GM23248 (cell line): ENCODE results near the gene TPO. TPM values are rescaled to one million over a fixed set of nuclear protein-coding genes. Genes with fewer than 3 reads are reported as not detected.

ENCODE experiments used
- DNase-seq: peaks from one replicate; pipeline ENCODE4 v3.0.0-alpha.2; 2015
- H2AFZ ChIP-seq: fragments of 200-600 bp; sonication (generic); 2 replicates; pipeline ENCODE4 v1.6.1; 2016; ENCODE audit warnings: antibody characterized with exemption
- H3F3A ChIP-seq: fragments of 200-600 bp; sonication (generic); 2 replicates; pipeline ENCODE4 v1.6.1; 2016; ENCODE audit warnings: mild to moderate bottlenecking, antibody characterized with exemption, mixed run types; ENCODE audit not compliant: insufficient read depth
- H3K27ac ChIP-seq: fragments of 200-600 bp; sonication (generic); 2 replicates; pipeline ENCODE4 v1.5.1; 2016; ENCODE audit warnings: mild to moderate bottlenecking
- H3K27me3 ChIP-seq: fragments of 200-600 bp; sonication (generic); replicated peaks from 2 replicates; pipeline ENCODE4 v1.6.1; 2016; ENCODE audit warnings: mild to moderate bottlenecking; ENCODE audit not compliant: insufficient read depth
- H3K36me3 ChIP-seq: fragments of 200-600 bp; sonication (generic); 2 replicates; pipeline ENCODE4 v1.6.1; 2016; ENCODE audit warnings: low read depth, mild to moderate bottlenecking
- H3K4me1 ChIP-seq: fragments of 200-600 bp; sonication (generic); 2 replicates; pipeline ENCODE4 v1.6.1; 2016; ENCODE audit warnings: mild to moderate bottlenecking; ENCODE audit not compliant: insufficient read depth
- H3K4me2 ChIP-seq: fragments of 200-600 bp; sonication (generic); one replicate; pipeline ENCODE4 v1.6.1; 2016; ENCODE audit warnings: mild to moderate bottlenecking; ENCODE audit not compliant: unreplicated experiment
- H3K4me3 ChIP-seq: fragments of 200-600 bp; sonication (generic); 2 replicates; pipeline ENCODE4 v1.5.1; 2016; ENCODE audit warnings: mild to moderate bottlenecking
- H3K79me2 ChIP-seq: fragments of 200-600 bp; sonication (generic); 2 replicates; pipeline ENCODE4 v1.6.1; 2016; ENCODE audit warnings: mild to moderate bottlenecking; ENCODE audit not compliant: insufficient read depth
- H3K9ac ChIP-seq: fragments of 200-600 bp; sonication (generic); 2 replicates; pipeline ENCODE4 v1.6.1; 2016; ENCODE audit warnings: mild to moderate bottlenecking
- H3K9me2 ChIP-seq: fragments of 200-600 bp; sonication (generic); 2 replicates; pipeline ENCODE4 v1.6.1; 2016; ENCODE audit warnings: mixed run types, mild to moderate bottlenecking, moderate library complexity; ENCODE audit not compliant: insufficient read depth
- H3K9me3 ChIP-seq: fragments of 200-600 bp; sonication (generic); one replicate; pipeline ENCODE4 v1.6.1; 2017; ENCODE audit warnings: low read depth
- H4K20me1 ChIP-seq: fragments of 200-600 bp; sonication (generic); 2 replicates; pipeline ENCODE4 v1.6.0; 2016; ENCODE audit not compliant: insufficient read depth
- EZH2 ChIP-seq: fragments of 200-600 bp; sonication (generic); IDR thresholded peaks from 2 replicates; pipeline ENCODE4 v1.6.1; 2018; ENCODE audit warnings: antibody characterized with exemption, mild to moderate bottlenecking; ENCODE audit not compliant: insufficient read depth, poor library complexity, severe bottlenecking
- EZH2phosphoT487 ChIP-seq: fragments of 200-600 bp; sonication (generic); IDR thresholded peaks from 2 replicates; pipeline ENCODE4 v1.6.1; 2018; ENCODE audit warnings: antibody characterized with exemption, moderate library complexity, mild to moderate bottlenecking, low read depth; ENCODE audit not compliant: insufficient read depth
- WGBS, 2 experiments: methylation state at CpG; one replicate each; pipeline ENCODE4 v1.1.6; 2015 to 2017; ENCODE audit warnings: low lambda C conversion rate in 2 of 2, low coverage in 1 of 2; ENCODE audit errors: missing lambda C conversion rate in 2 of 2; 5-methylcytosine and 5-hydroxymethylcytosine counted together
- in situ Hi-C: fragments of 300-500 bp; cut with MboI; formaldehyde crosslinking; loops from 2 replicates; pipeline ENCODE4 v1.15.0; 2020
- polyA plus RNA-seq: library from polyadenylated mRNA; unstranded; fragments of >200 nt; fragmentation: Nextera tagmentation; extraction: Ambion mirVana; gene quantifications from 2 replicates; pipeline ENCODE4 v1.2.1, GENCODE V29; 2016
- total RNA-seq: library from RNA; depleted of rRNA; stranded (reverse); fragments of >200 nt; shearing (Covaris generic); gene quantifications from 2 replicates; pipeline ENCODE4 v1.2.3, GENCODE V29; 2014

Gene TPO
- total and polyA plus RNA-seq, 2 experiments from 2014 or later: not detected

- H3K9ac ChIP-seq: no peak overlapping the region
- H3K4me3 ChIP-seq: no peak overlapping the region
- TF ChIP-seq EZH2phosphoT487 (no peak), EZH2 (no peak)
- no peak overlapping the region for H3K4me2 ChIP-seq
- H3K4me1 ChIP-seq: peaks cover 10% of the 10 kb centered on the region
- 91 to 94% methylated on average over 14 of the region's 15 CpGs for WGBS, 2 experiments
- no peak overlapping the region for H3K27ac ChIP-seq
- in situ Hi-C loops: no loop called here
- no peaks in the 10 kb centered on the region for H3K9me2 ChIP-seq
- no peak for DNase-seq
- H2AFZ ChIP-seq: no peak overlapping the region
- no peaks in the 10 kb centered on the region for H3K36me3 ChIP-seq
- H3K27me3 ChIP-seq: no peaks in the 10 kb centered on the region; the same call in 1 of the 2 replicates
- peaks cover 11% of the 10 kb centered on the region for H3F3A ChIP-seq
- no peaks in the 10 kb centered on the region for H3K79me2 ChIP-seq
- H3K9me3 ChIP-seq: no peaks in the 10 kb centered on the region
- no peaks in the 10 kb centered on the region for H4K20me1 ChIP-seq
These were observed 175.8 kb downstream of the TPO start for GRCh38 chr2:1588978-1589621.

DNA sequence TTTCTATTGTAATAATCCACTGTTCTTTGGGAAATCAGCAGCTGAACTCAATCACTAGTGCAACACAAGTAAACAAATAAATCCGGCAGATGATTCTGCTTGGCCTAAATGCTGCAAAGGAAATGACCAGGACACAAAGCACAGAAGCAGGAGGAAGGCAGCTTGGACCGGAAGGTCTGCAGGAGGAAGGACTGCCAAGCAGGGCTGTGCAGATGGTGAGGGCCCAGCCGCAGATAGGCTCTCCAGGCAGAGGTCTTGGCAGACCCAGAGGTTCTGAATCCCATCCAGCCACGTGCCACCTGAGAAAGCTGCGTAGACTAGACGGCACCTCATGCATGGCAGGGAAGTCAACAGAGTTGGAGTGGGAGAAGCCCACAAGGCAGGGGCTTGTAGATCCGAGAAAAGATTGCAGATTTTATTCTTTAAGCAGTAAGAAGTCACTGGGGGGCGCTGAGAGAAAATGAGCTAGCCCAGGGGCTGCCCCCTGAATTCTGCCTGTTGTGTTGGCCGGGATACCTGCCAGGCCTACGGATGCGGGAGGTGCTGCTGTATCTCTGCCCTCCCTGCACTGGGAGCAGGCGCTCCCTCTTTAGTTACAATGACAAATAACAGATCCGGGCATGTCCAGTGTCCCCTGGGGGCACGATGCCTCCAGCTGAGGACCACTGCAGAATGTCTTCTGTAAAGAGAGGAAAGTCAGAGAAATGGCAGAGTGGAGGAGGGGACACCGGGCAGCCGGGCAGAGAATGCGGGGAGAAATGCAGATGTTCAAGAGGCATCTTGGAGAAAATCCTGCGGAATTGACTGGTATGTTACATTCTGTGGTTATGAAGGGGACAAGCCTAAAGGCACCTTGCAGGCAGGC is 177.6 kb downstream of the TPO start:
- H3K36me3 ChIP-seq: no peaks in the 10 kb centered on the region
- H3K4me3 ChIP-seq: no peak overlapping the region
- no peaks in the 10 kb centered on the region for H3K9me3 ChIP-seq
- no peak overlapping the region for H3K9ac ChIP-seq
- peaks cover 13% of the 10 kb centered on the region for H3K4me1 ChIP-seq
- no peak overlapping the region for H3K27ac ChIP-seq
- H3K79me2 ChIP-seq: no peaks in the 10 kb centered on the region
- in situ Hi-C loops: no loop called here
- H3K27me3 ChIP-seq: no peaks in the 10 kb centered on the region; the same call in 1 of the 2 replicates
- TF ChIP-seq EZH2 (no peak), EZH2phosphoT487 (no peak)
- DNase-seq: no peak
- H3K4me2 ChIP-seq: no peak overlapping the region
- 91 to 94% methylated on average over 18 of the region's 18 CpGs for WGBS, 2 experiments
- H2AFZ ChIP-seq: no peak overlapping the region
- no peaks in the 10 kb centered on the region for H3K9me2 ChIP-seq
- no peaks in the 10 kb centered on the region for H4K20me1 ChIP-seq
- H3F3A ChIP-seq: peaks cover 11% of the 10 kb centered on the region

DNA sequence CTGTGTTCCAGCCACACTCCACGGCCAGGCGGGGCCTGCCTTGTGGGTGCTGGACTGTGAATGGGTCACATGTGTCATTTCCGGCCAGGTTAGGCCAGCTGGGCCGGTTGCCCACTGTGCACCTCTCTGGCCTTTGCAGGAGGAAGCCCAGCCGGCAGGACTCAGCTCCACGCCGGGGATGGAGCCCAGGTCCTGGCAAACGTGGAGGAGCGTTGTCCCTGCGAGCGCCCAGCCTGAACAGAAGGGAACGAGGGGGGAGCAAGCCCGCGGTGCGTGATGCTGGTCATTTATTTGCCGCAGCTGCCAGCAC is 178.2 kb downstream of the TPO start:
- H4K20me1 ChIP-seq: no peaks in the 10 kb centered on the region
- no peak overlapping the region for H3K9ac ChIP-seq
- no peak overlapping the region for H3K4me3 ChIP-seq
- in situ Hi-C loops: no loop called here
- H3F3A ChIP-seq: peaks cover 11% of the 10 kb centered on the region
- no peaks in the 10 kb centered on the region; the same call in 1 of the 2 replicates for H3K27me3 ChIP-seq
- H2AFZ ChIP-seq: no peak overlapping the region
- H3K4me1 ChIP-seq: peaks cover 13% of the 10 kb centered on the region
- H3K36me3 ChIP-seq: no peaks in the 10 kb centered on the region
- no peak overlapping the region for H3K4me2 ChIP-seq
- no peaks in the 10 kb centered on the region for H3K9me3 ChIP-seq
- no peak for DNase-seq
- 91 to 93% methylated on average over 14 to 16 of the region's 16 CpGs for WGBS, 2 experiments
- H3K27ac ChIP-seq: no peak overlapping the region
- H3K9me2 ChIP-seq: no peaks in the 10 kb centered on the region
- no peak for TF ChIP-seq EZH2phosphoT487
- TF ChIP-seq EZH2: no peak
- no peaks in the 10 kb centered on the region for H3K79me2 ChIP-seq
